ENCODE data around the gene ARHGEF2. TPM values are rescaled to one million over a fixed set of nuclear protein-coding genes. Genes with fewer than 3 reads are reported as not detected.
A peak's percentile ranks its signal among the peaks of the same experiment; 100 is the strongest.

Gene ARHGEF2
- total and polyA plus RNA-seq, 9 of the 15 experiments (the other 6 are each of a cell fraction or from before 2014, with no cell fraction given) = 7.1 to 162 (median 62.2) TPM

- TF ChIP-seq ZBTB7A (IDR thresholded peaks at IDR 0.05; ENCODE audit: borderline replicate concordance, control insufficient read depth, low read depth, low read length) (no peak), BRF1 (IDR thresholded peaks at IDR 0.05; ENCODE audit: borderline replicate concordance, extremely low read depth, insufficient read length) (no peak)
These were observed 43.3 kb downstream of the ARHGEF2 start (continued) for GRCh38 chr1:155934936-155935590.

- Histone ChIP-seq H3K4me2 (ENCODE audit: insufficient read depth, low read length) (peak within 1 kb of the TSS; percentile 88), H3K9me3 (replicated peaks; ENCODE audit: control insufficient read depth, insufficient read depth, low read depth, low read length) (no peaks in the 10 kb centered on the region), H4K20me1 (replicated peaks; ENCODE audit: control insufficient read depth, insufficient read depth, low read length) (0 out of 2 replicates have a peak, but pooled peaks cover 5% of the 10 kb centered on the region), H3K4me1 (replicated peaks in 1 of 2; ENCODE audit: control insufficient read depth in 2 of 2, insufficient read depth in 2 of 2, low read length in 2 of 2) (peaks cover 12 to 13% of the 10 kb centered on the region in 2 experiments; a peak in 4 of 5 replicates), H3K36me3 (ENCODE audit: control insufficient read depth, insufficient read depth, low read length) (peaks cover 44% of the 10 kb centered on the region), H3K27me3 (ENCODE audit: control insufficient read depth in 2 of 2, insufficient read depth in 2 of 2, low read length in 2 of 2) (no peaks in the 10 kb centered on the region), H2AFZ (ENCODE audit: low read depth, low read length) (peak within 1 kb of the TSS; percentile 92), H3K9ac (ENCODE audit: insufficient read depth in 1 of 2, low read depth in 2 of 2, low read length in 2 of 2) (peak within 1 kb of the TSS; percentile 98), H3K4me3 (peak within 1 kb of the TSS; percentile 81), H3K79me2 (ENCODE audit: control insufficient read depth, insufficient read depth, low read length) (peaks cover 53% of the 10 kb centered on the region), H3K9me1 (ENCODE audit: control insufficient read depth, insufficient read depth, low read length) (no peaks in the 10 kb centered on the region), H3K27ac (ENCODE audit: extremely low read depth, low read depth, low read length) (peak within 1 kb of the TSS; percentile 94)
- FAIRE-seq = peak; percentile 99
- under 1% methylated on average over 50 of the region's 50 CpGs for WGBS (ENCODE audit: insufficient coverage, low coverage, missing lambda C conversion rate)
- DNase-seq (ENCODE audit: extremely low read depth in 1 of 4, low spot score in 3 of 4) = peak; percentile 87 to 99 (median 92)
- ChIA-PET CTCF (ENCODE audit: low intra/inter-chr PET ratio) (interaction anchor here (1.7 kb wide), 1 partner anchor 55 kb away, joined by 5 read pairs; no protein-coding TSS in a partner anchor), POLR2A (interaction anchor here (0.7 to 6.3 kb wide), 35 partner anchors 9 to 280 kb away, joined by 3 to 100 read pairs (median 4); partner anchors contain the start of genes GON4L, LAMTOR2, RAB25 and SYT11)
- ATAC-seq = peak; percentile 92
- BruUV-seq (replicated peaks) = no TSS peak
- in situ Hi-C loops (cut with MboI) = loop anchor here (5.0 kb wide), 1 partner anchor 133 kb away; no protein-coding TSS in a partner anchor
- intact Hi-C loops (cut with micrococcal nuclease) = loop anchor here (10.0 kb wide), 1 partner anchor 190 kb away; no protein-coding TSS in a partner anchor
- TF ChIP-seq CHD7 (IDR thresholded peaks at IDR 0.05; ENCODE audit: low read depth, low read length) = no peak
- peak; percentile 44 for TF ChIP-seq PRPF4 (IDR thresholded peaks at IDR 0.05; ENCODE audit: insufficient read depth, low read depth, low read length, poor library complexity, severe bottlenecking)
- no peak for TF ChIP-seq ZNF695 (CRISPR knock-in tag; IDR thresholded peaks at IDR 0.05)
These were observed 44.0 kb downstream of the ARHGEF2 start, which contains the start of gene KHDC4 for GRCh38 chr1:155934097-155934935. TSS of gene KHDC4 (minus strand) at chr1:155934413. CDS start at chr1:155934373, 40 bp downstream.

Measured in K562 (cell line).